Ishikawa (cell line): ENCODE measurements around the gene RNF6.

ENCODE experiments used
- CEBPB ChIP-seq: IDR thresholded peaks from 2 replicates; pipeline ENCODE4 v1.6.1; 2012
- CREB1 ChIP-seq: IDR thresholded peaks from 2 replicates; pipeline ENCODE4 v1.6.1; 2012; ENCODE audit warnings: low read depth
- EGR1 ChIP-seq: IDR thresholded peaks from 2 replicates; pipeline ENCODE4 v1.6.1; 2012
- EP300 ChIP-seq: IDR thresholded peaks from 2 replicates; pipeline ENCODE4 v1.6.1; 2012; ENCODE audit warnings: borderline replicate concordance
- FOXM1 ChIP-seq: IDR thresholded peaks from 2 replicates; pipeline ENCODE4 v1.6.1; 2012; ENCODE audit warnings: low read depth, borderline replicate concordance
- MAX ChIP-seq: IDR thresholded peaks from 2 replicates; pipeline ENCODE4 v1.6.1; 2012
- NFIC ChIP-seq: IDR thresholded peaks from 2 replicates; pipeline ENCODE4 v1.6.1; 2012
- RAD21 ChIP-seq: IDR thresholded peaks from 2 replicates; pipeline ENCODE4 v1.6.1; 2012; ENCODE audit warnings: low read depth
- REST ChIP-seq: IDR thresholded peaks from 2 replicates; pipeline ENCODE4 v1.6.1; 2012; ENCODE audit warnings: low read depth, mild to moderate bottlenecking
- TAF1 ChIP-seq: IDR thresholded peaks from 2 replicates; pipeline ENCODE4 v1.6.1; 2012; ENCODE audit warnings: low read depth, mild to moderate bottlenecking
- TCF12 ChIP-seq: IDR thresholded peaks from 2 replicates; pipeline ENCODE4 v1.6.1; 2012; ENCODE audit warnings: low read depth
- TEAD4 ChIP-seq: IDR thresholded peaks from 2 replicates; pipeline ENCODE4 v1.6.1; 2012
- USF1 ChIP-seq: IDR thresholded peaks from 2 replicates; pipeline ENCODE4 v1.6.1; 2012
- YY1 ChIP-seq: IDR thresholded peaks from 2 replicates; pipeline ENCODE4 v1.6.1; 2012; ENCODE audit warnings: low read depth
- ZBTB7A ChIP-seq: IDR thresholded peaks from 2 replicates; pipeline ENCODE4 v1.6.1; 2012; ENCODE audit warnings: low read depth

The RNF6 gene

GRCh38 chr13:26220575-26220974 lies 1.5 kb downstream of the RNF6 start:
- TF ChIP-seq CEBPB (no peak), YY1 (no peak), TEAD4 (no peak), MAX (no peak), ZBTB7A (no peak), EGR1 (no peak), USF1 (no peak), TAF1 (no peak), TCF12 (no peak), NFIC (no peak)

GRCh38 chr13:26219726-26220125 lies 2.4 kb downstream of the RNF6 start:
- TF ChIP-seq TCF12 (no peak), REST (no peak), CEBPB (no peak), MAX (no peak), YY1 (no peak), ZBTB7A (no peak), TAF1 (no peak), RAD21 (no peak), FOXM1 (no peak), TEAD4 (no peak), NFIC (no peak), CREB1 (no peak), EGR1 (no peak), USF1 (no peak)

- TF ChIP-seq NFIC, result no peak
- TF ChIP-seq TCF12, result no peak
- no peak for TF ChIP-seq CREB1
- no peak for TF ChIP-seq EGR1
- no peak for TF ChIP-seq TEAD4
- TF ChIP-seq FOXM1, result no peak
- TF ChIP-seq CEBPB, result no peak
- no peak for TF ChIP-seq MAX
- TF ChIP-seq RAD21, result no peak
- no peak for TF ChIP-seq ZBTB7A
- no peak for TF ChIP-seq USF1
- TF ChIP-seq REST, result no peak
Observed at GRCh38 chr13:26216042-26216441, 6.1 kb downstream of the RNF6 start.

- TF ChIP-seq FOXM1, result no peak
- no peak for TF ChIP-seq NFIC
- no peak for TF ChIP-seq USF1
- TF ChIP-seq EGR1, result no peak
- TF ChIP-seq TCF12, result no peak
- no peak for TF ChIP-seq YY1
- TF ChIP-seq TEAD4, result no peak
- no peak for TF ChIP-seq EP300
- TF ChIP-seq CREB1, result no peak
- no peak for TF ChIP-seq MAX
- TF ChIP-seq REST, result no peak
- no peak for TF ChIP-seq TAF1
- no peak for TF ChIP-seq CEBPB
- no peak for TF ChIP-seq ZBTB7A
- no peak for TF ChIP-seq RAD21
Observed at GRCh38 chr13:26213982-26214381, 8.1 kb downstream of the RNF6 start.
